Uterine smooth muscle cell (primary cell): ENCODE results near the gene NSA2. TPM values are rescaled to one million over a fixed set of nuclear protein-coding genes. Genes with fewer than 3 reads are reported as not detected.

Experiments used
- total RNA-seq: library from RNA; depleted of rRNA; stranded (reverse); fragments of >200 nt; gene quantifications from 2 replicates; pipeline ENCODE4 v1.2.3, GENCODE V29; 2014

The NSA2 gene
- total RNA-seq, result 87.0 and 148 TPM in 2 replicates

GRCh38 chr5:74766849-74767578 lies at the start of gene NSA2, which contains the start of gene GFM2:
NSA2 (plus strand) TSS chr5:74767249; CDS start chr5:74767361, 112 bp downstream.
GFM2 (minus strand) TSS chr5:74767117; CDS start chr5:74763742, 3,375 bp downstream.

Other genes starting within 250 kb of the NSA2 start
- gene ENC1, start 126.5 kb upstream of the NSA2 start, total RNA-seq, result 27.7 and 32.9 TPM in 2 replicates
- 221 and 346 TPM in 2 replicates for gene HEXB, start 82.0 kb upstream of the NSA2 start, total RNA-seq
- gene GFM2, start 132 bp upstream of the NSA2 start, total RNA-seq, result 40.7 and 48.4 TPM in 2 replicates
- 2.6 and 3.2 TPM in 2 replicates for gene FAM169A, start 99.1 kb downstream of the NSA2 start, total RNA-seq